Adipocyte (in vitro differentiated cells): ENCODE results near the gene FOXP3.
A peak's percentile ranks its signal among the peaks of the same experiment; 100 is the strongest.

Experiments
- DNase-seq: peaks from one replicate; pipeline ENCODE4 v3.0.0-alpha.2; 2015; ENCODE audit warnings: low read depth
- H3K27me3 ChIP-seq: replicated peaks from 2 replicates; pipeline ENCODE4 v1.7.0; 2013; ENCODE audit warnings: mild to moderate bottlenecking, low read length, moderate library complexity; ENCODE audit not compliant: control insufficient read depth, insufficient read depth
- H3K36me3 ChIP-seq: 2 replicates; pipeline ENCODE4 v1.7.0; 2013; ENCODE audit warnings: low read length, mild to moderate bottlenecking, moderate library complexity; ENCODE audit not compliant: control insufficient read depth, insufficient read depth, severe bottlenecking
- H3K4me1 ChIP-seq: 2 replicates; pipeline ENCODE4 v1.7.0; 2013; ENCODE audit warnings: mild to moderate bottlenecking, low read length, moderate library complexity; ENCODE audit not compliant: control insufficient read depth, insufficient read depth
- H3K4me3 ChIP-seq: 2 replicates; pipeline ENCODE4 v1.7.0; 2013; ENCODE audit warnings: mild to moderate bottlenecking, low read length, moderate library complexity
- H3K9ac ChIP-seq: 2 replicates; pipeline ENCODE4 v1.7.0; 2013; ENCODE audit warnings: mild to moderate bottlenecking, low read length, moderate library complexity
- H3K9me3 ChIP-seq: 2 replicates; pipeline ENCODE4 v1.7.0; 2013; ENCODE audit warnings: mild to moderate bottlenecking, low read length, moderate library complexity; ENCODE audit not compliant: control insufficient read depth

FOXP3 gene

GRCh38 chrX:49273181-49273727, 8.7 kb upstream of the FOXP3 start:
- Histone ChIP-seq H3K9me3 (no peaks in the 10 kb centered on the region), H3K4me3 (no peak overlapping the region), H3K4me1 (peaks cover 19% of the 10 kb centered on the region), H3K9ac (no peak overlapping the region), H3K27me3 (peaks cover 10% of the 10 kb centered on the region), H3K36me3 (no peaks in the 10 kb centered on the region)
- DNase-seq, result no peak

GRCh38 chrX:49272421-49272820, 7.9 kb upstream of the FOXP3 start:
- Histone ChIP-seq H3K9me3 (no peaks in the 10 kb centered on the region), H3K4me1 (peaks cover 19% of the 10 kb centered on the region), H3K36me3 (no peaks in the 10 kb centered on the region), H3K9ac (no peak overlapping the region), H3K27me3 (peaks cover 5% of the 10 kb centered on the region), H3K4me3 (no peak overlapping the region)
- DNase-seq, result no peak

DNA sequence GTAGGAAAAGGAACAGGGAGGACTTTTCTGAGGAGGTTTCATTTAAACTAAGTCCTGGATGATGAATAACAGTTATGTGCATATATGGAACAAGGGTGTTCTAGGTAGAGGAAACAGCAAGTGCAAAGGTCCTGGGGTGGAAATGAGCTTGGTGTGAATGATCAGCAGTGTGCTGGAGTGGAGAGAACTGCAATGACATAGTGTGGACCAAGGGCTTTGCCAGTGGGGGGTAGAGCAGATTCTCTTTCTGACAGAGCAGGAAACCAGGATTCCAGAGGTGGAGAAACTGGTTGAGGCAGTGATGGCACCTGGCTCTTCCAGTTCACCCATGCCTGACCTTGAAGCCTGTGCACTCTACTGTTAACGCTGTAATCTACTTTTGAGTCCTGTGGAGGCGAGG, 6.8 kb upstream of the FOXP3 start:
- DNase-seq, result no peak
- Histone ChIP-seq H3K4me1 (peaks cover 19% of the 10 kb centered on the region), H3K4me3 (peak overlapping the region; percentile 84), H3K27me3 (peaks cover 5% of the 10 kb centered on the region), H3K9me3 (no peaks in the 10 kb centered on the region), H3K36me3 (no peaks in the 10 kb centered on the region), H3K9ac (no peak overlapping the region)

DNA sequence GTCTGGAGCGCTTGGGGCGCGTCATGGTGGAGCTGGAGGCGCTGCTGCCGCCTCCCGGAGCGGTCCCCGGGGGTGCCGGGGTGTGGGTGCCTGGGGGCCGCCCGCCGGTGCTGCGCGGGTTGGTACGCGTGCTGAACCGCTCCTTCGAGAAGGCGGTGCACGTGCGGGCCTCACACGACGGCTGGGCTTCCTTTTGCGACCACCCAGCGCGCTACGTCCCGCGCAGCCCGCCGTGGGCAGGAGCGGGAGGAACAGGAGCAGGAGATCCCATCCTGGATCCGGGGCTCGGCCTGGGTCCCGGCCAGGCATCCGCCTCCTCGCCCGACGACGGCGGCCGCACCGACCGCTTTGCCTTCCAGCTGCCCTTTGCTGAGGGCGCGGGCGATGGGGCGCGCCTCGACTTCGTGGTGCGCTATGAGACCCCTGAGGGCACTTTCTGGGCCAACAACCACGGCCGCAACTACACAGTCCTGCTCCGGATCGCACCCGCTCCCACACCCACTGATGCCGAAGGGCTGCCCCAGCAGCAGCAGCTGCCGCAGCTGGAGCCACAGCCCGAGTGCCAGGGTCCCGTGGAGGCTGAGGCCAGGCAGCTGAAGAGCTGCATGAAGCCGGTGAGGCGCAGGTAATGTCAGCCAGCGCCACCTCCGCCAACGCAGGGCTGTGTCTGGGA, 5.9 kb upstream of the FOXP3 start:
- Histone ChIP-seq H3K4me3 (peak overlapping the region; percentile 84), H3K9me3 (no peaks in the 10 kb centered on the region), H3K27me3 (peaks cover 5% of the 10 kb centered on the region), H3K9ac (peak overlapping the region; percentile 81), H3K36me3 (no peaks in the 10 kb centered on the region), H3K4me1 (peaks cover 19% of the 10 kb centered on the region)
- no peak for DNase-seq

- H3K4me1 ChIP-seq, result peaks cover 19% of the 10 kb centered on the region
Measured at GRCh38 chrX:49269767-49270248, 5.3 kb upstream of the FOXP3 start, which contains the start of gene PPP1R3F. Gene PPP1R3F (plus strand): TSS chrX:49269793. CDS start chrX:49269870, 77 bp downstream.

DNA sequence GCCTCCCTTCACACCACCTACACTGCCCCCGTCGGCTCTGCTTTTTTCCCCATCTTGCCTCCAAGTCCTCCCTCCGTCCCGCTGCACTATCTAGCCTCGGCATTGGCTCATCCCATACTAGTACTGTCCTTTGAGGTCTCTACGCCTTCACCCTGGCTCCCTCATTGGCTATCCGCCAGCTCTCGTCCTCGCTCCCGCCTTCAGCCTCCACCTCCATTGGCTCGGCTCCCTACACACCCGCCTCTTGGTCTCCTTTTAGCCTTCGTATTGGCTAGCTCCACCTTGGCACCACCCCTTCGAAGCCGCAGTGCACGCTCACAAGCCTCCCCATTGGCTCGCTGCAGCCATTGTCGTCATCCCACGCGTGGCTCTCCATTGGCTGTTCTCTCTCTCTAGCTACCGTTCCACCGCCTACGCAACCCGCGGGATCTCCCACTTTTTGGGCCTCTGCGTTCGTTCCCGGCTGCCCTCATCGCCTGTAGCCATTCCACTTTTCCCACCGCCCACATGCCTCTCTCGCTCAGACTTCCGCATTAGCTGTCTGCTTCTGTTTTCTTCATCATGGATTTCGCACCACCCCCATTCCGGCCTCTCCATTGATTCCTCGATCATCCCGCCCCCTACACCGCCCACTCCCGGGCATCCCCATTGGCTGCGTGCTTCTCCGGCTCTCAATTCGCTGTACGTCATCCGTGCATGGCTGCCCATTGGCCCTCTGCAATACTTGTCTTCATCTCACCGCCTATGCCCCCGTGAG, 4.7 kb upstream of the FOXP3 start:
- Histone ChIP-seq H3K9me3 (no peaks in the 10 kb centered on the region), H3K9ac (peak overlapping the region; percentile 85), H3K4me3 (peak overlapping the region; percentile 84), H3K36me3 (no peaks in the 10 kb centered on the region), H3K4me1 (peaks cover 19% of the 10 kb centered on the region), H3K27me3 (peaks cover 6% of the 10 kb centered on the region)
- peak; percentile 96 for DNase-seq

More at GRCh38 chrX:49269767-49270248, 5.3 kb upstream of the FOXP3 start, which contains the start of gene PPP1R3F:
- Histone ChIP-seq H3K9me3 (no peaks in the 10 kb centered on the region), H3K9ac (peak within 1 kb of the TSS; percentile 85), H3K4me3 (peak within 1 kb of the TSS; percentile 84), H3K36me3 (no peaks in the 10 kb centered on the region), H3K27me3 (peaks cover 5% of the 10 kb centered on the region)
- no peak for DNase-seq

DNA sequence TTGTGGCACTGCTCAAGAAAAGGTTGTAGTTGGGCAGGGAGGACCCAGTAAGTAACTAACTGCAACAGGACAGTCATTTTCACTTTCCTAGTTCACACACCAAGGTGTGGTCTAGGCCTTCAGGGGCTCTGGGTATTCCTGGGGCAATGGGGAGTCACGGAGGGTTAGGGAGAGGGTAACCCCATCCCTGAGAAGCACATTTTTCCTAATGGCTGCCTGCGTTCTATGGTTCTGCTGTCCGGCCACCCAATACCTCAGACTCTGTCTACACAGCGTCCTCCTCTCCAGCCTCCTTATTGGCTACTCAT, 4.1 kb upstream of the FOXP3 start:
- peak overlapping the region; percentile 84 for H3K4me3 ChIP-seq
- H3K36me3 ChIP-seq, result no peaks in the 10 kb centered on the region
- no peaks in the 10 kb centered on the region for H3K9me3 ChIP-seq

DNA sequence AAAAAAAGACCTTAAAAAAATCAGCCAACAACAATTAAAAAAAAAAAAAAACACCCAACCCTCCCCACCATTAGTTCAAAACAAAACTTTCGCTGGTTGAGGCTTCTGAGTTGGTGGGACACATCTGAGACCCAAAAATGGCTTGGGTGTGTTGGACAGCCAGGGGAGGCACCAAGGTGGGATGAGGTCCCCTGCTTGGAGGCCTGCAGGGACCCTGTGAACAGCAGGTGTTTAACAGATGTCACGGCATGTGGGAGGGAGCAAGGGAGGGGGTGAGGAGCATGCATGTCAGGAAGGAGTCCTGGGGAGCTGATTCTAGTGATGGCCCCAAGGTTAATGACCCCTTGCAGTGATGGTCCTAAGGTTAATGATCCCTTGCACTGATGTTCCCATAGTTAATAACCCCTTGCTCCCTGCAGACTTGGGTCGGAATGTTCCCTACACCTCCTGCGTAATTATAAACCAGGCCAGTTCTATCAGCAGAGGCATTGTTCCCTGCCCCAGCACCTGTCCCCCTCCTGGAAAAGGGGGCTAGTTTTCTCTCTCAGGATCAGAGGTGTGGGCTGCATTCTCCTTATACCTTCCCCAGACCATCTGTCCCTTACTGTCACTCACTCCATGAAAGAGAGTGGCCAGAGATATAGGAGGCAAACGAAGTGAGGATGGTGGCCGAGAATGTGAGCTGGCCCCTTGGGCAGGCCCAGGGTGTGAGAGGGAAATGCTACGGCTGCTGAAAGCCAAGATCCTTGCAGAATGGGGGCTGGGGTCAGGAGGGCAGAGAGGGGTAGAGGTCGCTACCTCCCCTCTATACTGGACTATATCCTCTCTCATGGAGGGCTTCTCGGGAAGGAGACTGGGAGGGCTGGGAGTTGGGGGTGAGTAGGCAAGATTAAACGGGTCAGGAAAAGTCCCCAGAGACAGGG, 2.3 kb upstream of the FOXP3 start:
- Histone ChIP-seq H3K9ac (no peak overlapping the region), H3K4me1 (peaks cover 10% of the 10 kb centered on the region), H3K9me3 (no peaks in the 10 kb centered on the region), H3K4me3 (no peak overlapping the region), H3K27me3 (peaks cover 13% of the 10 kb centered on the region), H3K36me3 (no peaks in the 10 kb centered on the region)
- DNase-seq, result no peak

More for the DNA sequence above, 4.1 kb upstream of the FOXP3 start:
- Histone ChIP-seq H3K9ac (peak overlapping the region; percentile 64), H3K27me3 (peaks cover 7% of the 10 kb centered on the region), H3K4me1 (peaks cover 19% of the 10 kb centered on the region)
- no peak for DNase-seq

GRCh38 chrX:49263631-49264030, 879 bp downstream of the FOXP3 start:
- no peak overlapping the region for H3K4me3 ChIP-seq
- H3K36me3 ChIP-seq, result no peaks in the 10 kb centered on the region
- peaks cover 25% of the 10 kb centered on the region for H3K27me3 ChIP-seq
- peaks cover 2% of the 10 kb centered on the region for H3K9me3 ChIP-seq
- no peaks in the 10 kb centered on the region for H3K4me1 ChIP-seq
- DNase-seq, result no peak
- no peak overlapping the region for H3K9ac ChIP-seq

DNA sequence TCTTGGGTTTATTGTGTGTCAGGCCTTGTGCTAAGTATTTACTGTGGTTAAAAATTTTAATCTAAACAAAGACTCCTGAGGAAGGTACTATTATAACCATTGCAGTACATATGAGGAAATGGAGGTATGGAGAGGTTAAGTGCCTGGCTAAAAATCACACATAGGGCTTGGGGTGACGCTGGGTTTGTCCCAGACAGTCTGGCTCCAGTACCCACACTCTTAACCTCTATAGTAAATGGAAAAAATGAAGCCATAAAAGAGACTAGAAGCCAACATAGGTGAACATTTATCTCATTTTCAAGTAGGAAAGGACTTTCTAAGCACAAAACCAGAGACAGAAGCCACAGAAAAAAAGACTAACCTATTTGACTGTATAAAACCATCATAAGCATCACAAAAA, 1.9 kb downstream of the FOXP3 start:
- H3K27me3 ChIP-seq, result peaks cover 29% of the 10 kb centered on the region
- no peak for DNase-seq
- no peaks in the 10 kb centered on the region for H3K4me1 ChIP-seq
- no peaks in the 10 kb centered on the region for H3K36me3 ChIP-seq
- H3K9me3 ChIP-seq, result peaks cover 2% of the 10 kb centered on the region
- no peak overlapping the region for H3K4me3 ChIP-seq
- no peak overlapping the region for H3K9ac ChIP-seq
